K562 (cell line): ENCODE data around the gene PPM1D. TPM values are rescaled to one million over a fixed set of nuclear protein-coding genes. Genes with fewer than 3 reads are reported as not detected.
A peak's percentile ranks its signal among the peaks of the same experiment; 100 is the strongest.

Source experiments
- ATAC-seq: fragments of 200-7000 bp; cut with Tn5 transposase; 3 replicates; pipeline ENCODE4 v1.9.1; 2020; ENCODE audit warnings: moderate library complexity
- BruUV-seq: library from RNA; stranded (reverse); fragments of 400-500 nt; replicated peaks from 2 replicates; lab custom pipeline; 2021; lab: Mats Ljungman, UMichigan
- CTCF ChIA-PET: fragments of 300-600 bp; formaldehyde crosslinking; extraction: SDS; loops from one replicate; lab custom pipeline; 2021; ENCODE audit warnings: low intra/inter-chr PET ratio; lab: Yijun Ruan, JAX
- POLR2A ChIA-PET: fragments of 300-600, 350-650 bp; sonication (Branson Sonifier 250); formaldehyde crosslinking; extraction: SDS; loops from one replicate; lab custom pipeline; 2021; ENCODE audit warnings: antibody characterized with exemption, inconsistent platforms; lab: Yijun Ruan, JAX
- DNase-seq, 4 experiments: peaks; one replicate each; pipeline versions ENCODE4 v3.0.0 to v3.0.0-alpha.2; 2011 to 2018; ENCODE audit warnings: low spot score in 3 of 4, mixed read lengths in 3 of 4; ENCODE audit errors: extremely low read depth in 1 of 4
- FAIRE-seq: peaks from 2 replicates; lab custom pipeline; 2011; peaks lifted over from hg19 to GRCh38; lab: Jason Lieb, UNC
- H2AFZ ChIP-seq: 2 replicates; pipeline ENCODE4 v1.6.0; 2011; ENCODE audit warnings: low read depth, low read length, control low read depth, inconsistent platforms
- H3K27ac ChIP-seq: fragments of 200-600 bp; 3 replicates; pipeline ENCODE4 v1.8.0; 2011; ENCODE audit warnings: low read depth, mild to moderate bottlenecking, control low read depth, inconsistent platforms, low read length, moderate library complexity, mixed read lengths; ENCODE audit errors: extremely low read depth
- H3K27me3 ChIP-seq, 2 experiments: fragments of 300-600 bp in 1 of 2; 2 replicates in 1 of 2; 3 replicates in 1 of 2; pipeline versions ENCODE4 v1.6.0 to v1.8.0; 2011; ENCODE audit warnings: inconsistent platforms in 2 of 2, low read length in 2 of 2, mild to moderate bottlenecking in 1 of 2, mixed read lengths in 1 of 2, moderate library complexity in 1 of 2; ENCODE audit not compliant: control insufficient read depth in 2 of 2, insufficient read depth in 2 of 2
- H3K36me3 ChIP-seq: fragments of 300-600 bp; 3 replicates; pipeline ENCODE4 v1.8.0; 2011; ENCODE audit warnings: mild to moderate bottlenecking, low read length, inconsistent platforms; ENCODE audit not compliant: control insufficient read depth, insufficient read depth
- H3K4me1 ChIP-seq, 2 experiments: fragments of 200-600 bp in 1 of 2; replicated peaks in 1 of 2; 2 replicates in 1 of 2; 3 replicates in 1 of 2; pipeline versions ENCODE4 v1.5.1 to v1.8.0; 2011; ENCODE audit warnings: inconsistent platforms in 2 of 2, low read length in 2 of 2, mild to moderate bottlenecking in 1 of 2, mixed read lengths in 1 of 2, moderate library complexity in 1 of 2; ENCODE audit not compliant: control insufficient read depth in 2 of 2, insufficient read depth in 2 of 2
- H3K4me2 ChIP-seq: 2 replicates; pipeline ENCODE4 v1.6.1; 2011; ENCODE audit warnings: low read length, control low read depth, inconsistent platforms, mixed read lengths; ENCODE audit not compliant: insufficient read depth
- H3K4me3 ChIP-seq: fragments of 200-600 bp; sonication (generic), shearing (Covaris generic); 2 replicates; pipeline ENCODE4 v1.5.1; 2016; ENCODE audit warnings: control low read depth, inconsistent platforms
- H3K79me2 ChIP-seq: fragments of 200-600 bp; 3 replicates; pipeline ENCODE4 v1.8.0; 2011; ENCODE audit warnings: low read length, inconsistent platforms; ENCODE audit not compliant: control insufficient read depth, insufficient read depth
- H3K9ac ChIP-seq, 2 experiments: 2 replicates each; pipeline versions ENCODE4 v1.6.0 to v1.6.1; 2011; ENCODE audit warnings: low read depth in 2 of 2, low read length in 2 of 2, control low read depth in 1 of 2, inconsistent platforms in 1 of 2, mild to moderate bottlenecking in 1 of 2, mixed read lengths in 1 of 2; ENCODE audit not compliant: insufficient read depth in 1 of 2
- H3K9me1 ChIP-seq: one replicate; pipeline ENCODE4 v1.6.0; 2011; ENCODE audit warnings: inconsistent platforms, mild to moderate bottlenecking, low read length, moderate library complexity; ENCODE audit not compliant: control insufficient read depth, insufficient read depth
- H3K9me3 ChIP-seq: replicated peaks from 2 replicates; pipeline ENCODE4 v1.5.1; 2011; ENCODE audit warnings: low read depth, low read length, inconsistent platforms; ENCODE audit not compliant: control insufficient read depth, insufficient read depth
- H4K20me1 ChIP-seq: replicated peaks from 2 replicates; pipeline ENCODE4 v1.6.1; 2011; ENCODE audit warnings: low read length, inconsistent platforms, mixed read lengths; ENCODE audit not compliant: control insufficient read depth, insufficient read depth
- NR3C1 ChIP-seq: sonication (generic); formaldehyde crosslinking; IDR thresholded peaks from 2 replicates; pipeline ENCODE4 v1.8.1; 2022; ENCODE audit warnings: missing genetic modification reagents
- RFX7 ChIP-seq: fragments of 250-450 bp; sonication (Bioruptor Pico); IDR thresholded peaks from 2 replicates; pipeline ENCODE4 v1.5.1; 2021; ENCODE audit warnings: mild to moderate bottlenecking
- SOX6 ChIP-seq: fragments of 450-650 bp; IDR thresholded peaks from 2 replicates; pipeline ENCODE4 v1.6.1; 2014; ENCODE audit warnings: mild to moderate bottlenecking
- ZNF77 ChIP-seq: fragments of 250-450 bp; sonication (Bioruptor Pico); IDR thresholded peaks from 2 replicates; pipeline ENCODE4 v1.5.0; 2020
- WGBS: fragments of 100-300 bp; shearing (Covaris generic); methylation state at CpG from one replicate; pipeline ENCODE4 v1.1.6; 2016; ENCODE audit warnings: low coverage, mixed read lengths; ENCODE audit not compliant: insufficient coverage; ENCODE audit errors: missing lambda C conversion rate; 5-methylcytosine and 5-hydroxymethylcytosine counted together
- in situ Hi-C: fragments of 300-500 bp; cut with MboI; formaldehyde crosslinking; loops from 4 replicates; pipeline ENCODE4 v1.15.0; 2018; ENCODE audit warnings: inconsistent platforms, mixed read lengths
- intact Hi-C: fragments of 100-400 bp; cut with micrococcal nuclease; formaldehyde crosslinking; loops from 2 replicates; pipeline ENCODE4 v1.14.2; 2022
- polyA plus RNA-seq, 8 experiments: library from polyadenylated mRNA; depleted of rRNA in 4 of 8; stranded (reverse) in 5 of 8; unstranded in 3 of 8; fragments of >200 nt; fragmentation: Nextera tagmentation in 2 of 8; fragmentation: Illumina TruSeq in 1 of 8; extraction: Ambion mirVana in 2 of 8; extraction: Trizol in 1 of 8; gene quantifications; 2 replicates each; pipeline versions ENCODE4 v1.2.1 to v1.2.3, GENCODE V29; 2011 to 2014; ENCODE audit warnings: inconsistent platforms in 1 of 8, missing spikeins in 1 of 8
- total RNA-seq, 7 experiments: library from RNA; depleted of rRNA in 6 of 7; stranded (reverse); fragments of >200 nt in 6 of 7; fragmentation: Illumina TruSeq in 2 of 7; extraction: Trizol in 2 of 7; gene quantifications; 2 replicates each; pipeline versions ENCODE4 v1.2.1 to v1.2.3, GENCODE V29; 2011 to 2021; ENCODE audit warnings: low replicate concordance in 1 of 7
- TF ChIP-seq, protein P1 (sequence below), 2 experiments: IDR thresholded peaks in 1 of 2; conservative IDR thresholded peaks in 1 of 2; 2 replicates each; pipeline ENCODE4 v1.6.1; 2016; ENCODE audit warnings: low read depth in 2 of 2, mild to moderate bottlenecking in 1 of 2, missing compliant biosample characterization in 1 of 2, missing genetic modification characterization in 1 of 2, moderate library complexity in 1 of 2
- TF ChIP-seq, protein P2 (sequence below): IDR thresholded peaks from 2 replicates; pipeline ENCODE4 v1.6.1; 2016; ENCODE audit warnings: missing genetic modification characterization, missing compliant biosample characterization
- TF ChIP-seq, protein P3 (sequence below), 3 experiments: fragments of 200-800 bp in 1 of 3; fragments of 250-450 bp in 1 of 3; fragments of 450-650 bp in 1 of 3; sonication (Bioruptor Pico) in 1 of 3; sonication (Bioruptor generic) in 1 of 3; formaldehyde crosslinking in 1 of 3; IDR thresholded peaks; 2 replicates each; pipeline versions ENCODE4 v1.6.1 to v1.8.0; 2016 to 2022; ENCODE audit warnings: mild to moderate bottlenecking in 2 of 3, missing genetic modification characterization in 2 of 3, missing compliant biosample characterization in 1 of 3, moderate library complexity in 1 of 3
- TF ChIP-seq, protein P4 (sequence below): IDR thresholded peaks from 2 replicates; pipeline ENCODE4 v1.6.1; 2011; ENCODE audit warnings: borderline replicate concordance, low read depth, mild to moderate bottlenecking, moderate library complexity, low read length; ENCODE audit not compliant: insufficient read depth, poor library complexity, severe bottlenecking

Gene PPM1D
- total and polyA plus RNA-seq, 9 of the 15 experiments (the other 6 are each of a cell fraction or from before 2014, with no cell fraction given), result 2.1 to 19.0 (median 7.8) TPM

DNA sequence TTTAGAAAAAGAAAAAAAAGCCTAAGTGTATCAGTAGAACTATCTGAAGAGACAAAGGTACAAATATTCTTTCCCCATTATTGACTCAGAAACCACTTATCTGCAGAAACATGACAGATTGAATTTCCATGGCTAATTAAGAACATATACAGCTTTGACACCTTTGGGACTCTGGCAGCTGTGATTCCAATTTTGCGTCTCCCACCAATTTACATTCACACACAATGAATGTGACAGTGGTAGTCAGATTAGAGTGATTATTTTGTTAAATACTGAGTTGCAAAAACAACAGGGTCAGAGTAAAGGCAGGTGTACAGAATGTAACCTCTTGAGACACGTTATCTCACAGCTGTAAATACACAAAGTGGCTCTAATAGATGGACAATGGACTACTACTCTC lies 5.3 kb upstream of the PPM1D start:
- Histone ChIP-seq H3K27me3 (no peaks in the 10 kb centered on the region), H4K20me1 (no peaks in the 10 kb centered on the region), H3K27ac (no peak overlapping the region), H3K9me3 (no peaks in the 10 kb centered on the region), H2AFZ (no peak overlapping the region), H3K4me2 (no peak overlapping the region), H3K9ac (no peak overlapping the region), H3K4me3 (no peak overlapping the region), H3K4me1 (peaks cover 8 to 10% of the 10 kb centered on the region in 2 experiments; a peak in 4 of 5 replicates), H3K9me1 (no peaks in the 10 kb centered on the region), H3K36me3 (no peaks in the 10 kb centered on the region), H3K79me2 (no peaks in the 10 kb centered on the region)
- intact Hi-C loops (no loop called here), in situ Hi-C loops (no loop called here)
- no TSS peak for BruUV-seq
- no peak for FAIRE-seq
- POLR2A ChIA-PET, result no interaction called here
- TF ChIP-seq, protein P1, sequence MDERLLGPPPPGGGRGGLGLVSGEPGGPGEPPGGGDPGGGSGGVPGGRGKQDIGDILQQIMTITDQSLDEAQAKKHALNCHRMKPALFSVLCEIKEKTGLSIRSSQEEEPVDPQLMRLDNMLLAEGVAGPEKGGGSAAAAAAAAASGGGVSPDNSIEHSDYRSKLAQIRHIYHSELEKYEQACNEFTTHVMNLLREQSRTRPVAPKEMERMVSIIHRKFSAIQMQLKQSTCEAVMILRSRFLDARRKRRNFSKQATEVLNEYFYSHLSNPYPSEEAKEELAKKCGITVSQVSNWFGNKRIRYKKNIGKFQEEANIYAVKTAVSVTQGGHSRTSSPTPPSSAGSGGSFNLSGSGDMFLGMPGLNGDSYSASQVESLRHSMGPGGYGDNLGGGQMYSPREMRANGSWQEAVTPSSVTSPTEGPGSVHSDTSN (CRISPR knock-in tag; IDR thresholded peaks at IDR 0.05; ENCODE audit: low read depth), result no peak
- TF ChIP-seq, protein P1 (tag; conservative IDR thresholded peaks at IDR 0.05; ENCODE audit: low read depth), result no peak
- no peak for TF ChIP-seq NR3C1 (CRISPR knock-in tag)
- no peak for TF ChIP-seq SOX6
- TF ChIP-seq, protein P2, sequence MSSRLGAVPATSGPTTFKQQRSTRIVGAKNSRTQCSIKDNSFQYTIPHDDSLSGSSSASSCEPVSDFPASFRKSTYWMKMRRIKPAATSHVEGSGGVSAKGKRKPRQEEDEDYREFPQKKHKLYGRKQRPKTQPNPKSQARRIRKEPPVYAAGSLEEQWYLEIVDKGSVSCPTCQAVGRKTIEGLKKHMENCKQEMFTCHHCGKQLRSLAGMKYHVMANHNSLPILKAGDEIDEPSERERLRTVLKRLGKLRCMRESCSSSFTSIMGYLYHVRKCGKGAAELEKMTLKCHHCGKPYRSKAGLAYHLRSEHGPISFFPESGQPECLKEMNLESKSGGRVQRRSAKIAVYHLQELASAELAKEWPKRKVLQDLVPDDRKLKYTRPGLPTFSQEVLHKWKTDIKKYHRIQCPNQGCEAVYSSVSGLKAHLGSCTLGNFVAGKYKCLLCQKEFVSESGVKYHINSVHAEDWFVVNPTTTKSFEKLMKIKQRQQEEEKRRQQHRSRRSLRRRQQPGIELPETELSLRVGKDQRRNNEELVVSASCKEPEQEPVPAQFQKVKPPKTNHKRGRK (tag), result no peak
- TF ChIP-seq, protein P3, sequence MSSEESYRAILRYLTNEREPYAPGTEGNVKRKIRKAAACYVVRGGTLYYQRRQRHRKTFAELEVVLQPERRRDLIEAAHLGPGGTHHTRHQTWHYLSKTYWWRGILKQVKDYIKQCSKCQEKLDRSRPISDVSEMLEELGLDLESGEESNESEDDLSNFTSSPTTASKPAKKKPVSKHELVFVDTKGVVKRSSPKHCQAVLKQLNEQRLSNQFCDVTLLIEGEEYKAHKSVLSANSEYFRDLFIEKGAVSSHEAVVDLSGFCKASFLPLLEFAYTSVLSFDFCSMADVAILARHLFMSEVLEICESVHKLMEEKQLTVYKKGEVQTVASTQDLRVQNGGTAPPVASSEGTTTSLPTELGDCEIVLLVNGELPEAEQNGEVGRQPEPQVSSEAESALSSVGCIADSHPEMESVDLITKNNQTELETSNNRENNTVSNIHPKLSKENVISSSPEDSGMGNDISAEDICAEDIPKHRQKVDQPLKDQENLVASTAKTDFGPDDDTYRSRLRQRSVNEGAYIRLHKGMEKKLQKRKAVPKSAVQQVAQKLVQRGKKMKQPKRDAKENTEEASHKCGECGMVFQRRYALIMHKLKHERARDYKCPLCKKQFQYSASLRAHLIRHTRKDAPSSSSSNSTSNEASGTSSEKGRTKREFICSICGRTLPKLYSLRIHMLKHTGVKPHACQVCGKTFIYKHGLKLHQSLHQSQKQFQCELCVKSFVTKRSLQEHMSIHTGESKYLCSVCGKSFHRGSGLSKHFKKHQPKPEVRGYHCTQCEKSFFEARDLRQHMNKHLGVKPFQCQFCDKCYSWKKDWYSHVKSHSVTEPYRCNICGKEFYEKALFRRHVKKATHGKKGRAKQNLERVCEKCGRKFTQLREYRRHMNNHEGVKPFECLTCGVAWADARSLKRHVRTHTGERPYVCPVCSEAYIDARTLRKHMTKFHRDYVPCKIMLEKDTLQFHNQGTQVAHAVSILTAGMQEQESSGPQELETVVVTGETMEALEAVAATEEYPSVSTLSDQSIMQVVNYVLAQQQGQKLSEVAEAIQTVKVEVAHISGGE (CRISPR knock-in tag; IDR thresholded peaks at IDR 0.05), result peak in 1 of 3 experiments; percentile 90; a peak in 2 of 6 replicates
- TF ChIP-seq ZNF77, result no peak
- no peak for TF ChIP-seq RFX7 (CRISPR knock-in tag)
- TF ChIP-seq, protein P4, sequence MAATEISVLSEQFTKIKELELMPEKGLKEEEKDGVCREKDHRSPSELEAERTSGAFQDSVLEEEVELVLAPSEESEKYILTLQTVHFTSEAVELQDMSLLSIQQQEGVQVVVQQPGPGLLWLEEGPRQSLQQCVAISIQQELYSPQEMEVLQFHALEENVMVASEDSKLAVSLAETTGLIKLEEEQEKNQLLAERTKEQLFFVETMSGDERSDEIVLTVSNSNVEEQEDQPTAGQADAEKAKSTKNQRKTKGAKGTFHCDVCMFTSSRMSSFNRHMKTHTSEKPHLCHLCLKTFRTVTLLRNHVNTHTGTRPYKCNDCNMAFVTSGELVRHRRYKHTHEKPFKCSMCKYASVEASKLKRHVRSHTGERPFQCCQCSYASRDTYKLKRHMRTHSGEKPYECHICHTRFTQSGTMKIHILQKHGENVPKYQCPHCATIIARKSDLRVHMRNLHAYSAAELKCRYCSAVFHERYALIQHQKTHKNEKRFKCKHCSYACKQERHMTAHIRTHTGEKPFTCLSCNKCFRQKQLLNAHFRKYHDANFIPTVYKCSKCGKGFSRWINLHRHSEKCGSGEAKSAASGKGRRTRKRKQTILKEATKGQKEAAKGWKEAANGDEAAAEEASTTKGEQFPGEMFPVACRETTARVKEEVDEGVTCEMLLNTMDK, result no peak
- no peak for DNase-seq
- ATAC-seq, result no peak
- WGBS, result 85% methylated on average over 2 of the region's 2 CpGs
- CTCF ChIA-PET, result interaction anchor here (0.6 kb wide), 1 partner anchor 44 kb away, joined by 3 read pairs; no protein-coding TSS in a partner anchor
